Choroid plexus epithelial cell (primary cell): Measurements from ENCODE around the gene SMU1.
"Not testable (repeated sequence)": the region's sequence is repeated elsewhere in the genome, so short reads cannot be mapped to it uniquely, and the experiment has no call there.

ENCODE experiments used
- DNase-seq: peaks from one replicate; pipeline ENCODE4 v3.0.0-alpha.2; 2010; ENCODE audit warnings: low read depth
- H3K4me3 ChIP-seq: 2 replicates; pipeline ENCODE4 v1.5.1; 2011; ENCODE audit warnings: low read depth, mild to moderate bottlenecking, control low read depth, low read length, moderate library complexity
- CTCF ChIP-seq: conservative IDR thresholded peaks from 2 replicates; pipeline ENCODE4 v1.5.1; 2011; ENCODE audit warnings: low read depth, mild to moderate bottlenecking, control low read depth, inconsistent platforms, low read length, moderate library complexity

The SMU1 gene

GRCh38 chr9:33007755-33008154 is 68.7 kb downstream of the SMU1 start:
- no peak for TF ChIP-seq CTCF
- no peak overlapping the region for H3K4me3 ChIP-seq
- DNase-seq, result no peak

- H3K4me3 ChIP-seq, DNase-seq: not testable (repeated sequence)
Observed at GRCh38 chr9:33005335-33005734, 71.1 kb downstream of the SMU1 start.

- peak; percentile 29 for DNase-seq
- H3K4me3 ChIP-seq, result peak overlapping the region; percentile 68
Observed at GRCh38 chr9:33000682-33001055, 75.8 kb downstream of the SMU1 start.

GRCh38 chr9:32992595-32993238 is 83.8 kb downstream of the SMU1 start:
- no peak overlapping the region for H3K4me3 ChIP-seq
- peak; percentile 33 for DNase-seq
- no peak for TF ChIP-seq CTCF

GRCh38 chr9:32991897-32992594 is 84.4 kb downstream of the SMU1 start:
- H3K4me3 ChIP-seq, result no peak overlapping the region
- peak; percentile 52 for DNase-seq
- no peak for TF ChIP-seq CTCF
